ENCODE data around the gene SERINC3. TPM values are rescaled to one million over a fixed set of nuclear protein-coding genes. Genes with fewer than 3 reads are reported as not detected.

Gene SERINC3
- total and polyA plus RNA-seq, 2 of the 13 experiments (the other 11 are each of a cell fraction or from before 2014, with no cell fraction given), result 82.0 to 226 TPM

DNA sequence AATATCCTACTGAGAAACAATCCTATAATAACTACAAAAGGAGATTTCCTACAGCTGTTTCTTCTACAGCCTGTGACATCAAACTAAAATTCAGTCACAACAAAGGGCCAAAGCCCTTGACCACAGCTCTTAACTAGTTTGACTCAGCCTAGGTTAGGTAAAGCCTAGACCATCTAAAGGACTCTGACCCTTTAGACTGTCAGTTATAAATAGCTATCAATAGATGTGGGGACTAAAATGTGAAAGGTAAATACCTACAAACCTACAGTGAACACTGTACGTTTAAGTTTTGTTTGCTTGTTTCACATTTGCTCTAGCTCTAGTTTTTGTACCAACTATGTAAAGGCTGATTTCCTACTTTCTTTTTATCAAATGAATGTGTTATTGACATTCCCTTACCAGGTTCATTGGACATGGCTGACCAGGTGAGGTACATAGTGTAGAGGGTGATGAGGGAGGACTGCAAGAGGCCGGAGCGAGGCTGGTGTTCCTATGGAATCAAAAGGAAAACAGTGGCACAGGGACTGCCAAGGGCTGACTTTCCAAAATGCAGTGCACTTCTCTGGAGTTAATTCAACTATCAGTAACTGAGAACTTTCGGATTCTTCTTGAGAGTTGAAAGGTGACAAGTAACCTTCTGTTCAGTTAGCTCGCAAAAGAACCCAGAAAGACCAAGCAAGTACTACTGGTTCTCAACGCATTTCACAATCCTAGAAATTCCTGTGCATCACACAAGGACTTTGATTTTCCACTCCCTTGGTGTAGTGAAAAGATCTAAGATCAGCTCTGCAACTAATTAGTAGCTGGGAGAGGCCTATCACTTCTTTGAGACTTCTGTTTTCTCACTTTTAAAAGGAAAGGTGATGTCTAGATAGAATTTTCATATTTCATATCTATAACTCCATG lies 17.2 kb downstream of the SERINC3 start (continued):
- TF ChIP-seq, protein P1, sequence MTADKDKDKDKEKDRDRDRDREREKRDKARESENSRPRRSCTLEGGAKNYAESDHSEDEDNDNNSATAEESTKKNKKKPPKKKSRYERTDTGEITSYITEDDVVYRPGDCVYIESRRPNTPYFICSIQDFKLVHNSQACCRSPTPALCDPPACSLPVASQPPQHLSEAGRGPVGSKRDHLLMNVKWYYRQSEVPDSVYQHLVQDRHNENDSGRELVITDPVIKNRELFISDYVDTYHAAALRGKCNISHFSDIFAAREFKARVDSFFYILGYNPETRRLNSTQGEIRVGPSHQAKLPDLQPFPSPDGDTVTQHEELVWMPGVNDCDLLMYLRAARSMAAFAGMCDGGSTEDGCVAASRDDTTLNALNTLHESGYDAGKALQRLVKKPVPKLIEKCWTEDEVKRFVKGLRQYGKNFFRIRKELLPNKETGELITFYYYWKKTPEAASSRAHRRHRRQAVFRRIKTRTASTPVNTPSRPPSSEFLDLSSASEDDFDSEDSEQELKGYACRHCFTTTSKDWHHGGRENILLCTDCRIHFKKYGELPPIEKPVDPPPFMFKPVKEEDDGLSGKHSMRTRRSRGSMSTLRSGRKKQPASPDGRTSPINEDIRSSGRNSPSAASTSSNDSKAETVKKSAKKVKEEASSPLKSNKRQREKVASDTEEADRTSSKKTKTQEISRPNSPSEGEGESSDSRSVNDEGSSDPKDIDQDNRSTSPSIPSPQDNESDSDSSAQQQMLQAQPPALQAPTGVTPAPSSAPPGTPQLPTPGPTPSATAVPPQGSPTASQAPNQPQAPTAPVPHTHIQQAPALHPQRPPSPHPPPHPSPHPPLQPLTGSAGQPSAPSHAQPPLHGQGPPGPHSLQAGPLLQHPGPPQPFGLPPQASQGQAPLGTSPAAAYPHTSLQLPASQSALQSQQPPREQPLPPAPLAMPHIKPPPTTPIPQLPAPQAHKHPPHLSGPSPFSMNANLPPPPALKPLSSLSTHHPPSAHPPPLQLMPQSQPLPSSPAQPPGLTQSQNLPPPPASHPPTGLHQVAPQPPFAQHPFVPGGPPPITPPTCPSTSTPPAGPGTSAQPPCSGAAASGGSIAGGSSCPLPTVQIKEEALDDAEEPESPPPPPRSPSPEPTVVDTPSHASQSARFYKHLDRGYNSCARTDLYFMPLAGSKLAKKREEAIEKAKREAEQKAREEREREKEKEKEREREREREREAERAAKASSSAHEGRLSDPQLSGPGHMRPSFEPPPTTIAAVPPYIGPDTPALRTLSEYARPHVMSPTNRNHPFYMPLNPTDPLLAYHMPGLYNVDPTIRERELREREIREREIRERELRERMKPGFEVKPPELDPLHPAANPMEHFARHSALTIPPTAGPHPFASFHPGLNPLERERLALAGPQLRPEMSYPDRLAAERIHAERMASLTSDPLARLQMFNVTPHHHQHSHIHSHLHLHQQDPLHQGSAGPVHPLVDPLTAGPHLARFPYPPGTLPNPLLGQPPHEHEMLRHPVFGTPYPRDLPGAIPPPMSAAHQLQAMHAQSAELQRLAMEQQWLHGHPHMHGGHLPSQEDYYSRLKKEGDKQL (CRISPR knock-in tag; IDR thresholded peaks at IDR 0.05; ENCODE audit: low read depth), result no peak
- TF ChIP-seq FOXP4 (CRISPR knock-in tag; IDR thresholded peaks at IDR 0.05) (no peak), NR2F6 (IDR thresholded peaks at IDR 0.05) (no peak), NR2F6 (CRISPR knock-in tag; IDR thresholded peaks at IDR 0.05) (no peak), KLF6 (CRISPR knock-in tag; IDR thresholded peaks at IDR 0.05) (no peak), ELF1 (CRISPR knock-in tag; IDR thresholded peaks at IDR 0.05) (no peak), CEBPG (CRISPR knock-in tag; IDR thresholded peaks at IDR 0.05) (peak; percentile 73), ZBTB8A (CRISPR knock-in tag; IDR thresholded peaks at IDR 0.05; ENCODE audit: borderline replicate concordance, low read depth) (no peak), TMF1 (CRISPR knock-in tag; IDR thresholded peaks at IDR 0.05; ENCODE audit: low read depth) (no peak), PRPF4 (IDR thresholded peaks at IDR 0.05; ENCODE audit: low read depth, low read length, poor library complexity, severe bottlenecking) (no peak), ZNF549 (CRISPR knock-in tag; IDR thresholded peaks at IDR 0.05) (no peak)
- TF ChIP-seq, protein P2, sequence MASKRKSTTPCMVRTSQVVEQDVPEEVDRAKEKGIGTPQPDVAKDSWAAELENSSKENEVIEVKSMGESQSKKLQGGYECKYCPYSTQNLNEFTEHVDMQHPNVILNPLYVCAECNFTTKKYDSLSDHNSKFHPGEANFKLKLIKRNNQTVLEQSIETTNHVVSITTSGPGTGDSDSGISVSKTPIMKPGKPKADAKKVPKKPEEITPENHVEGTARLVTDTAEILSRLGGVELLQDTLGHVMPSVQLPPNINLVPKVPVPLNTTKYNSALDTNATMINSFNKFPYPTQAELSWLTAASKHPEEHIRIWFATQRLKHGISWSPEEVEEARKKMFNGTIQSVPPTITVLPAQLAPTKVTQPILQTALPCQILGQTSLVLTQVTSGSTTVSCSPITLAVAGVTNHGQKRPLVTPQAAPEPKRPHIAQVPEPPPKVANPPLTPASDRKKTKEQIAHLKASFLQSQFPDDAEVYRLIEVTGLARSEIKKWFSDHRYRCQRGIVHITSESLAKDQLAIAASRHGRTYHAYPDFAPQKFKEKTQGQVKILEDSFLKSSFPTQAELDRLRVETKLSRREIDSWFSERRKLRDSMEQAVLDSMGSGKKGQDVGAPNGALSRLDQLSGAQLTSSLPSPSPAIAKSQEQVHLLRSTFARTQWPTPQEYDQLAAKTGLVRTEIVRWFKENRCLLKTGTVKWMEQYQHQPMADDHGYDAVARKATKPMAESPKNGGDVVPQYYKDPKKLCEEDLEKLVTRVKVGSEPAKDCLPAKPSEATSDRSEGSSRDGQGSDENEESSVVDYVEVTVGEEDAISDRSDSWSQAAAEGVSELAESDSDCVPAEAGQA (IDR thresholded peaks at IDR 0.05; ENCODE audit: low read depth), result no peak
- TF ChIP-seq, protein P2 (CRISPR knock-in tag; IDR thresholded peaks at IDR 0.05; ENCODE audit: borderline replicate concordance), result no peak
